GM12878 (cell line): ENCODE results near the gene HOXA10. TPM values are rescaled to one million over a fixed set of nuclear protein-coding genes. Genes with fewer than 3 reads are reported as not detected.

ENCODE experiments used
- ATAC-seq: fragments of 200-7000 bp; cut with Tn5 transposase; 3 replicates; pipeline ENCODE4 v1.9.1; 2020; ENCODE audit warnings: mild to moderate bottlenecking, moderate library complexity
- BruUV-seq: library from RNA; stranded (reverse); fragments of 400-500 nt; replicated peaks from 2 replicates; lab custom pipeline; 2021; lab: Mats Ljungman, UMichigan
- CTCF ChIA-PET: fragments of 300-600 bp; sonication (Branson Sonifier 250); formaldehyde crosslinking; extraction: SDS; loops from one replicate; lab custom pipeline; 2021; ENCODE audit warnings: inconsistent platforms; lab: Yijun Ruan, JAX
- POLR2A ChIA-PET: fragments of 350-600 bp; formaldehyde crosslinking; extraction: SDS; loops from one replicate; lab custom pipeline; 2021; ENCODE audit warnings: inconsistent platforms; lab: Charles Lee
- RAD21 ChIA-PET: fragments of 300-600 bp; sonication (Branson Sonifier 250); formaldehyde crosslinking; loops from one replicate; lab custom pipeline; 2023; ENCODE audit warnings: antibody characterized with exemption; ENCODE audit not compliant: unreplicated experiment; lab: Charles Lee
- SMC1A ChIA-PET: fragments of 300-600 bp; sonication (Branson Sonifier 250); formaldehyde crosslinking; loops from one replicate; lab custom pipeline; 2023; ENCODE audit not compliant: unreplicated experiment, uncharacterized antibody; lab: Charles Lee
- DNase-seq: peaks from one replicate; pipeline ENCODE4 v3.0.0-alpha.2; 2011; ENCODE audit warnings: low read depth, low spot score
- FAIRE-seq: peaks from 3 replicates; lab custom pipeline; 2011; peaks lifted over from hg19 to GRCh38; lab: Jason Lieb, UNC
- H2AFZ ChIP-seq: 2 replicates; pipeline ENCODE4 v1.6.0; 2011; ENCODE audit warnings: low read depth, low read length, control low read depth; ENCODE audit not compliant: control insufficient read depth
- H3K27ac ChIP-seq: 2 replicates; pipeline ENCODE4 v1.5.1; 2011; ENCODE audit warnings: control low read depth; ENCODE audit not compliant: control insufficient read depth, insufficient read depth
- H3K27me3 ChIP-seq, 2 experiments: replicated peaks in 1 of 2; 2 replicates each; pipeline versions ENCODE4 v1.6.0 to v1.6.1; 2011; ENCODE audit warnings: low read length in 1 of 2; ENCODE audit not compliant: control insufficient read depth in 2 of 2, insufficient read depth in 2 of 2
- H3K36me3 ChIP-seq, 2 experiments: 2 replicates each; pipeline ENCODE4 v1.5.1; 2011; ENCODE audit warnings: low read length in 1 of 2; ENCODE audit not compliant: control insufficient read depth in 2 of 2, insufficient read depth in 2 of 2
- H3K4me1 ChIP-seq: 2 replicates; pipeline ENCODE4 v1.6.1; 2011; ENCODE audit warnings: mild to moderate bottlenecking, low read length, moderate library complexity, mixed read lengths; ENCODE audit not compliant: control insufficient read depth, insufficient read depth
- H3K4me2 ChIP-seq: 2 replicates; pipeline ENCODE4 v1.6.0; 2011; ENCODE audit warnings: control low read depth; ENCODE audit not compliant: control insufficient read depth, insufficient read depth
- H3K4me3 ChIP-seq: fragments of 200-600 bp; sonication (generic); 2 replicates; pipeline ENCODE4 v1.5.1; 2016
- H3K79me2 ChIP-seq: 2 replicates; pipeline ENCODE4 v1.6.0; 2011; ENCODE audit warnings: low read length; ENCODE audit not compliant: control insufficient read depth, insufficient read depth
- H3K9ac ChIP-seq: 2 replicates; pipeline ENCODE4 v1.8.0; 2011; ENCODE audit warnings: low read length, control low read depth, mixed read lengths; ENCODE audit not compliant: control insufficient read depth, insufficient read depth
- H3K9me3 ChIP-seq: replicated peaks from 3 replicates; pipeline ENCODE4 v1.5.1; 2011; ENCODE audit warnings: mild to moderate bottlenecking, low read length; ENCODE audit not compliant: control insufficient read depth, insufficient read depth
- H4K20me1 ChIP-seq: 2 replicates; pipeline ENCODE4 v1.6.0; 2011; ENCODE audit not compliant: control insufficient read depth, insufficient read depth
- BMI1 ChIP-seq: fragments of 450-650 bp; IDR thresholded peaks from 2 replicates; pipeline ENCODE4 v1.6.1; 2016; ENCODE audit warnings: mild to moderate bottlenecking, moderate library complexity, borderline replicate concordance
- CBX3 ChIP-seq: fragments of 200-600 bp; sonication (generic); IDR thresholded peaks from 2 replicates; pipeline ENCODE4 v1.6.1; 2016; ENCODE audit warnings: low read depth, borderline replicate concordance
- CHD2 ChIP-seq: IDR thresholded peaks from 2 replicates; pipeline ENCODE4 v1.6.1; 2011; ENCODE audit warnings: low read depth, low read length, improper control_type of control experiment, borderline replicate concordance
- CHD4 ChIP-seq: fragments of 200-600 bp; sonication (generic); IDR thresholded peaks from 2 replicates; pipeline ENCODE4 v1.6.1; 2016; ENCODE audit warnings: mild to moderate bottlenecking
- EED ChIP-seq: sonication (generic); IDR thresholded peaks from 2 replicates; pipeline ENCODE4 v1.6.1; 2016; ENCODE audit warnings: antibody characterized with exemption, low read depth
- FOXM1 ChIP-seq: IDR thresholded peaks from 2 replicates; pipeline ENCODE4 v1.6.1; 2012; ENCODE audit warnings: low read depth, mild to moderate bottlenecking, inconsistent platforms, low read length, moderate library complexity
- HDAC2 ChIP-seq: fragments of 200-600 bp; sonication (generic); IDR thresholded peaks from 2 replicates; pipeline ENCODE4 v1.6.1; 2017
- NR2C2 ChIP-seq: IDR thresholded peaks from 2 replicates; pipeline ENCODE4 v1.6.1; 2011; ENCODE audit warnings: borderline replicate concordance, low read depth; ENCODE audit not compliant: control insufficient read depth, insufficient read length
- RB1 ChIP-seq: fragments of 450-650 bp; formaldehyde crosslinking; IDR thresholded peaks from 2 replicates; pipeline ENCODE4 v1.6.1; 2017; ENCODE audit warnings: mild to moderate bottlenecking, borderline replicate concordance
- RBBP5 ChIP-seq: fragments of 200-600 bp; sonication (generic); conservative IDR thresholded peaks from 2 replicates; pipeline ENCODE4 v1.6.1; 2016
- SUPT20H ChIP-seq: IDR thresholded peaks from 2 replicates; pipeline ENCODE4 v1.6.1; 2011; ENCODE audit warnings: low read depth, mild to moderate bottlenecking, low read length, moderate library complexity, borderline replicate concordance; ENCODE audit not compliant: control insufficient read depth
- ZNF217 ChIP-seq: fragments of 450-650 bp; IDR thresholded peaks from 2 replicates; pipeline ENCODE4 v1.6.1; 2017; ENCODE audit warnings: antibody characterized with exemption, mild to moderate bottlenecking
- WGBS: methylation state at CpG from one replicate; pipeline ENCODE4 v1.1.6; 2016; ENCODE audit warnings: low lambda C conversion rate; ENCODE audit not compliant: insufficient replicate concordance, insufficient coverage; ENCODE audit errors: missing lambda C conversion rate; 5-methylcytosine and 5-hydroxymethylcytosine counted together
- in situ Hi-C: fragments of 300-500 bp; cut with MboI; formaldehyde crosslinking; loops from 9 replicates; pipeline ENCODE4 v1.14.3; 2018; ENCODE audit warnings: mixed read lengths
- intact Hi-C: fragments of 100-400 bp; cut with micrococcal nuclease; formaldehyde crosslinking; loops from one replicate; pipeline ENCODE4 v1.14.2; 2022; ENCODE audit not compliant: unreplicated experiment
- polyA plus RNA-seq, 11 experiments: library from polyadenylated mRNA; depleted of rRNA in 4 of 11; unstranded in 6 of 11; stranded (reverse) in 5 of 11; fragments of >200 nt; fragmentation: Nextera tagmentation in 4 of 11; fragmentation: Illumina TruSeq in 1 of 11; extraction: Ambion mirVana in 4 of 11; extraction: Trizol in 1 of 11; gene quantifications; 1 replicate in 1 of 11; 2 replicates in 10 of 11; pipeline versions ENCODE4 v1.2.1 to v1.2.3, GENCODE V29; 2011 to 2016; ENCODE audit warnings: inconsistent platforms in 2 of 11, missing spikeins in 2 of 11, low read depth in 1 of 11
- total RNA-seq, 4 experiments: library from RNA; depleted of rRNA in 3 of 4; stranded (reverse); fragments of >200 nt in 3 of 4; fragmentation: Illumina TruSeq in 1 of 4; extraction: Trizol in 1 of 4; gene quantifications; 2 replicates each; pipeline versions ENCODE4 v1.2.1 to v1.2.3, GENCODE V29; 2013 to 2021
- TF ChIP-seq, protein P1 (sequence below): IDR thresholded peaks from 2 replicates; pipeline ENCODE4 v1.6.1; 2012; ENCODE audit warnings: low read depth, low read length, improper control_type of control experiment
- TF ChIP-seq, protein P2 (sequence below): fragments of 450-650 bp; formaldehyde crosslinking; IDR thresholded peaks from 2 replicates; pipeline ENCODE4 v1.4.0; 2022; ENCODE audit warnings: mild to moderate bottlenecking, moderate library complexity
- TF ChIP-seq, protein P3 (sequence below): fragments of 450-650 bp; IDR thresholded peaks from 2 replicates; pipeline ENCODE4 v1.6.1; 2018; ENCODE audit warnings: mild to moderate bottlenecking, low read depth, moderate library complexity; ENCODE audit not compliant: partially characterized antibody

HOXA10 gene
- total and polyA plus RNA-seq, 10 of the 15 experiments (the other 5 are each of a cell fraction or from before 2014, with no cell fraction given): not detected

DNA sequence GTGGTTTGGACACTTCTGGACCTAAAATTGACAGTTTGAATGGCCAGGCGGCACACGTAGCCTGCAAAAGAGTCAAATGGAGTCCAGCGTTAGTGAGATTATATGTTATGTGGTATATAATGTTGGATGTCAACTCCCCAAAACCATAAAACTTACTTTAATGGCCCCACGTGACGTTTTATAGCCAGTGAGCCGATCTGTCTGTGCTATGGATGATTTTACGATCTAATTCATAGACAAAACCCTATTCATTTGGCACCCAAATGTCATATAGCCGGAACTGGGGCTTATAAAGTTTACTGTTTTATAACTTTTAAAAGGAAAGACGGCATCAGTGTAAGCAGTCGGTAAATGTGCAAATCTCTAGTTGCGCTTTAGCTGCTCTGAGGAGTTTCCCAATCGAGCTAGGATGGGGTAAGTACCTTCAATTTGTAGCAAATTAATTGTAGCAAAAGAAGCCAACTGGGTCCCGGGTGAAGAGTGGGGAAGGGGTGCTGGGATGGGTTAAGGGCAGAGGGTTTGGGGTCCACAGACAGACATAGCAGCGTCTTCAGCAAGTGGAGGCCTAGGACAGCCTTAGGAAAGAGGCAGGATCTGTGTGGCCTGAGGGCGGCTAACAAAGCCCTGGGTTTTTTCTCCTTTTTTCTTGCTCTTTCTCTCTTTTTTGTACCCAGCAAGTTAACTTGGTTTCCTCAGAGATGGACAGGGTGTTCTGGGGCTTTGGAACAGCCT is 33.8 kb downstream of the HOXA10 start:
- H3K27ac ChIP-seq: no peak overlapping the region
- intact Hi-C loops (no loop called here), in situ Hi-C loops (no loop called here)
- ATAC-seq: no peak
- H3K79me2 ChIP-seq: no peaks in the 10 kb centered on the region
- H4K20me1 ChIP-seq: no peaks in the 10 kb centered on the region
- POLR2A ChIA-PET: no interaction called here
- no peaks in the 10 kb centered on the region; the same call in 1 of the 2 replicates for H3K4me1 ChIP-seq
- no peak for DNase-seq
- H3K27me3 ChIP-seq: peaks cover 0 to 7% of the 10 kb centered on the region in 2 experiments; a peak in 2 of 4 replicates
- H3K9ac ChIP-seq: no peak overlapping the region
- 62% methylated on average over 15 of the region's 15 CpGs for WGBS
- H3K9me3 ChIP-seq: no peaks in the 10 kb centered on the region; the same call in 2 of the 3 replicates
- H3K36me3 ChIP-seq: no peaks in the 10 kb centered on the region
- CTCF ChIA-PET: no interaction called here
- H2AFZ ChIP-seq: no peak overlapping the region
- H3K4me3 ChIP-seq: no peak overlapping the region
- no peak for TF ChIP-seq CBX3
- TF ChIP-seq, protein P1, sequence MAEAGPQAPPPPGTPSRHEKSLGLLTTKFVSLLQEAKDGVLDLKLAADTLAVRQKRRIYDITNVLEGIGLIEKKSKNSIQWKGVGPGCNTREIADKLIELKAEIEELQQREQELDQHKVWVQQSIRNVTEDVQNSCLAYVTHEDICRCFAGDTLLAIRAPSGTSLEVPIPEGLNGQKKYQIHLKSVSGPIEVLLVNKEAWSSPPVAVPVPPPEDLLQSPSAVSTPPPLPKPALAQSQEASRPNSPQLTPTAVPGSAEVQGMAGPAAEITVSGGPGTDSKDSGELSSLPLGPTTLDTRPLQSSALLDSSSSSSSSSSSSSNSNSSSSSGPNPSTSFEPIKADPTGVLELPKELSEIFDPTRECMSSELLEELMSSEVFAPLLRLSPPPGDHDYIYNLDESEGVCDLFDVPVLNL: no peak
- TF ChIP-seq RBBP5: no peak
- no peak for TF ChIP-seq EED
- no peak for TF ChIP-seq NR2C2
- no peak for TF ChIP-seq RB1
- TF ChIP-seq SUPT20H: no peak
- TF ChIP-seq CHD2: no peak
- TF ChIP-seq FOXM1: no peak
- no peak for TF ChIP-seq HDAC2
- TF ChIP-seq, protein P2, sequence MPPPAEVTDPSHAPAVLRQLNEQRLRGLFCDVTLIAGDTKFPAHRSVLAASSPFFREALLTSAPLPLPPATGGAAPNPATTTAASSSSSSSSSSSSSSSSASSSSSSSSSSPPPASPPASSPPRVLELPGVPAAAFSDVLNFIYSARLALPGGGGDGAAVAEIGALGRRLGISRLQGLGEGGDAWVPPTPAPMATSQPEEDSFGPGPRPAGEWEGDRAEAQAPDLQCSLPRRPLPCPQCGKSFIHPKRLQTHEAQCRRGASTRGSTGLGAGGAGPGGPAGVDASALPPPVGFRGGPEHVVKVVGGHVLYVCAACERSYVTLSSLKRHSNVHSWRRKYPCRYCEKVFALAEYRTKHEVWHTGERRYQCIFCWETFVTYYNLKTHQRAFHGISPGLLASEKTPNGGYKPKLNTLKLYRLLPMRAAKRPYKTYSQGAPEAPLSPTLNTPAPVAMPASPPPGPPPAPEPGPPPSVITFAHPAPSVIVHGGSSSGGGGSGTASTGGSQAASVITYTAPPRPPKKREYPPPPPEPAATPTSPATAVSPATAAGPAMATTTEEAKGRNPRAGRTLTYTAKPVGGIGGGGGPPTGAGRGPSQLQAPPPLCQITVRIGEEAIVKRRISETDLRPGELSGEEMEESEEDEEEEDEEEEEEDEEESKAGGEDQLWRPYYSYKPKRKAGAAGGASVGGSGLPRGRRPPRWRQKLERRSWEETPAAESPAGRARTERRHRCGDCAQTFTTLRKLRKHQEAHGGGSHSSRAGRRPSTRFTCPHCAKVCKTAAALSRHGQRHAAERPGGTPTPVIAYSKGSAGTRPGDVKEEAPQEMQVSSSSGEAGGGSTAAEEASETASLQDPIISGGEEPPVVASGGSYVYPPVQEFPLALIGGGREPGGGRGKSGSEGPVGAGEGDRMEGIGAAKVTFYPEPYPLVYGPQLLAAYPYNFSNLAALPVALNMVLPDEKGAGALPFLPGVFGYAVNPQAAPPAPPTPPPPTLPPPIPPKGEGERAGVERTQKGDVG: no peak
- TF ChIP-seq, protein P3, sequence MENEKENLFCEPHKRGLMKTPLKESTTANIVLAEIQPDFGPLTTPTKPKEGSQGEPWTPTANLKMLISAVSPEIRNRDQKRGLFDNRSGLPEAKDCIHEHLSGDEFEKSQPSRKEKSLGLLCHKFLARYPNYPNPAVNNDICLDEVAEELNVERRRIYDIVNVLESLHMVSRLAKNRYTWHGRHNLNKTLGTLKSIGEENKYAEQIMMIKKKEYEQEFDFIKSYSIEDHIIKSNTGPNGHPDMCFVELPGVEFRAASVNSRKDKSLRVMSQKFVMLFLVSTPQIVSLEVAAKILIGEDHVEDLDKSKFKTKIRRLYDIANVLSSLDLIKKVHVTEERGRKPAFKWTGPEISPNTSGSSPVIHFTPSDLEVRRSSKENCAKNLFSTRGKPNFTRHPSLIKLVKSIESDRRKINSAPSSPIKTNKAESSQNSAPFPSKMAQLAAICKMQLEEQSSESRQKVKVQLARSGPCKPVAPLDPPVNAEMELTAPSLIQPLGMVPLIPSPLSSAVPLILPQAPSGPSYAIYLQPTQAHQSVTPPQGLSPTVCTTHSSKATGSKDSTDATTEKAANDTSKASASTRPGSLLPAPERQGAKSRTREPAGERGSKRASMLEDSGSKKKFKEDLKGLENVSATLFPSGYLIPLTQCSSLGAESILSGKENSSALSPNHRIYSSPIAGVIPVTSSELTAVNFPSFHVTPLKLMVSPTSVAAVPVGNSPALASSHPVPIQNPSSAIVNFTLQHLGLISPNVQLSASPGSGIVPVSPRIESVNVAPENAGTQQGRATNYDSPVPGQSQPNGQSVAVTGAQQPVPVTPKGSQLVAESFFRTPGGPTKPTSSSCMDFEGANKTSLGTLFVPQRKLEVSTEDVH: no peak
- no peak for TF ChIP-seq CHD4
- no peak for TF ChIP-seq BMI1
- TF ChIP-seq ZNF217: no peak
- no TSS peak for BruUV-seq
- RAD21 ChIA-PET: no interaction called here
- FAIRE-seq: no peak
- SMC1A ChIA-PET: interaction anchor here (1.7 kb wide), 1 partner anchor 10 kb away, joined by 8 read pairs; no protein-coding TSS in a partner anchor
- no peak overlapping the region for H3K4me2 ChIP-seq
